HEK293 (cell line): ENCODE measurements around the gene ERMARD.

ENCODE experiments used
- CTCF ChIA-PET: fragments of 350-600 bp; formaldehyde crosslinking; extraction: SDS; loops from one replicate; lab custom pipeline; 2021; ENCODE audit warnings: antibody characterized with exemption; lab: Yijun Ruan, JAX
- POLR2A ChIA-PET: fragments of 300-600 bp; formaldehyde crosslinking; extraction: SDS; loops from one replicate; lab custom pipeline; 2020; ENCODE audit warnings: antibody characterized with exemption, inconsistent platforms; lab: Yijun Ruan, JAX
- H3K27ac ChIP-seq: fragments of 200-500 bp; sonication (Bioruptor generic); 2 replicates; pipeline ENCODE4 v1.5.1; 2014; ENCODE audit warnings: low read depth, low read length, control low read depth, inconsistent platforms; ENCODE audit errors: extremely low read depth
- H3K36me3 ChIP-seq, 2 experiments: fragments of 200-500 bp in 1 of 2; sonication (Bioruptor generic) in 1 of 2; 1 replicate in 1 of 2; 2 replicates in 1 of 2; pipeline ENCODE4 v1.5.1; 2014 to 2017; ENCODE audit warnings: inconsistent platforms in 2 of 2, low read length in 2 of 2; ENCODE audit not compliant: control insufficient read depth in 2 of 2, insufficient read depth in 1 of 2
- H3K4me1 ChIP-seq: fragments of 200-500 bp; sonication (Bioruptor generic); 2 replicates; pipeline ENCODE4 v1.5.1; 2014; ENCODE audit warnings: mild to moderate bottlenecking, low read length, inconsistent platforms; ENCODE audit not compliant: control insufficient read depth, insufficient read depth
- H3K4me3 ChIP-seq: 2 replicates; pipeline ENCODE4 v1.5.1; 2011; ENCODE audit warnings: low read depth, mild to moderate bottlenecking, control low read depth, low read length, moderate library complexity
- H3K9me3 ChIP-seq: fragments of 200-500 bp; sonication (Bioruptor generic); 2 replicates; pipeline ENCODE4 v1.5.1; 2014; ENCODE audit warnings: low read depth, low read length, inconsistent platforms; ENCODE audit not compliant: control insufficient read depth, insufficient read depth
- KLF1 ChIP-seq: fragments of 450-650 bp; formaldehyde crosslinking; IDR thresholded peaks from 2 replicates; pipeline ENCODE4 v1.5.1; 2016; ENCODE audit warnings: missing biosample characterization, missing genetic modification characterization
- SCRT1 ChIP-seq: fragments of 450-650 bp; formaldehyde crosslinking; IDR thresholded peaks from 2 replicates; pipeline ENCODE4 v1.5.1; 2016; ENCODE audit warnings: missing biosample characterization, missing genetic modification characterization, borderline replicate concordance
- TRIM28 ChIP-seq: IDR thresholded peaks from 2 replicates; pipeline ENCODE4 v1.6.1; 2011; ENCODE audit warnings: low read length, control low read depth, borderline replicate concordance
- ZBTB10 ChIP-seq: fragments of 450-650 bp; formaldehyde crosslinking; IDR thresholded peaks from 2 replicates; pipeline ENCODE4 v1.5.1; 2016; ENCODE audit warnings: missing biosample characterization, missing genetic modification characterization
- ZFP3 ChIP-seq: fragments of 450-650 bp; formaldehyde crosslinking; IDR thresholded peaks from 2 replicates; pipeline ENCODE4 v1.5.1; 2016; ENCODE audit warnings: low read depth, missing biosample characterization, missing genetic modification characterization
- ZNF175 ChIP-seq: fragments of 450-650 bp; formaldehyde crosslinking; IDR thresholded peaks from 2 replicates; pipeline ENCODE4 v1.5.1; 2016; ENCODE audit warnings: missing biosample characterization, missing genetic modification characterization
- ZNF184 ChIP-seq: fragments of 450-650 bp; IDR thresholded peaks from 2 replicates; pipeline ENCODE4 v1.5.1; 2018; ENCODE audit warnings: missing biosample characterization, mild to moderate bottlenecking, missing genetic modification characterization
- ZNF24 ChIP-seq: fragments of 450-650 bp; formaldehyde crosslinking; IDR thresholded peaks from 2 replicates; pipeline ENCODE4 v1.5.1; 2016; ENCODE audit warnings: missing biosample characterization, missing genetic modification characterization
- ZNF292 ChIP-seq: fragments of 450-650 bp; formaldehyde crosslinking; IDR thresholded peaks from 2 replicates; pipeline ENCODE4 v1.5.1; 2016; ENCODE audit warnings: low read depth, missing biosample characterization, missing genetic modification characterization, borderline replicate concordance
- ZNF354C ChIP-seq: fragments of 450-650 bp; formaldehyde crosslinking; IDR thresholded peaks from 2 replicates; pipeline ENCODE4 v1.5.1; 2016; ENCODE audit warnings: missing biosample characterization, missing genetic modification characterization, low read depth, borderline replicate concordance
- ZNF366 ChIP-seq: fragments of 450-650 bp; formaldehyde crosslinking; conservative IDR thresholded peaks from 2 replicates; pipeline ENCODE4 v1.5.1; 2016; ENCODE audit warnings: missing biosample characterization, missing genetic modification characterization
- ZNF433 ChIP-seq: fragments of 450-650 bp; formaldehyde crosslinking; IDR thresholded peaks from 2 replicates; pipeline ENCODE4 v1.5.1; 2016; ENCODE audit warnings: missing biosample characterization, missing genetic modification characterization, low read depth
- ZNF529 ChIP-seq: fragments of 450-650 bp; formaldehyde crosslinking; IDR thresholded peaks from 2 replicates; pipeline ENCODE4 v1.5.1; 2017; ENCODE audit warnings: missing genetic modification characterization, missing biosample characterization; ENCODE audit not compliant: insufficient replicate concordance
- ZNF596 ChIP-seq: fragments of 450-650 bp; IDR thresholded peaks from 2 replicates; pipeline ENCODE4 v1.5.0; 2018; ENCODE audit warnings: missing biosample characterization, mild to moderate bottlenecking, missing genetic modification characterization, moderate library complexity
- ZNF610 ChIP-seq: fragments of 450-650 bp; formaldehyde crosslinking; IDR thresholded peaks from 2 replicates; pipeline ENCODE4 v1.5.1; 2016; ENCODE audit warnings: missing biosample characterization, missing genetic modification characterization, borderline replicate concordance

Gene ERMARD

GRCh38 chr6:169805242-169805838, 53.9 kb downstream of the ERMARD start:
- Histone ChIP-seq H3K9me3 (no peaks in the 10 kb centered on the region), H3K27ac (no peak overlapping the region), H3K36me3 (no peaks in the 10 kb centered on the region), H3K4me3 (no peak overlapping the region), H3K4me1 (peaks cover 13% of the 10 kb centered on the region)
- TF ChIP-seq ZNF366 (no peak), ZNF184 (tag by site-specific recombination) (no peak)
- POLR2A ChIA-PET: interaction anchor here (1.4 kb wide), 1 partner anchor 54 kb away, joined by 4 read pairs; the partner anchor contains the start of genes DYNLT2 and ERMARD
- CTCF ChIA-PET: interaction anchor here (0.5 to 3.3 kb wide), 5 partner anchors 15 to 724 kb away, joined by 3 to 34 read pairs (median 10); no protein-coding TSS in a partner anchor

- no peaks in the 10 kb centered on the region for H3K36me3 ChIP-seq
- H3K27ac ChIP-seq: no peak overlapping the region
- no peaks in the 10 kb centered on the region for H3K9me3 ChIP-seq
- no peaks in the 10 kb centered on the region for H3K4me1 ChIP-seq
- H3K4me3 ChIP-seq: no peak overlapping the region
- ChIA-PET CTCF (interaction anchor here (2.1 kb wide), 1 partner anchor 25 kb away, joined by 14 read pairs; no protein-coding TSS in a partner anchor), POLR2A (interaction anchor here (1.4 to 2.1 kb wide), 2 partner anchors 16 to 55 kb away, joined by 4 to 6 read pairs; partner anchors contain the start of genes DYNLT2 and ERMARD)
- TF ChIP-seq ZNF596 (tag by site-specific recombination) (no peak), ZNF610 (tag by site-specific recombination) (no peak), SCRT1 (no peak), ZNF292 (no peak), ZFP3 (tag by site-specific recombination) (no peak), TRIM28 (no peak), ZNF24 (no peak)
Measured at GRCh38 chr6:169806701-169807100, 55.3 kb downstream of the ERMARD start.

- H3K9me3 ChIP-seq: no peaks in the 10 kb centered on the region
- ChIA-PET POLR2A (interaction anchor here (2.1 kb wide), 1 partner anchor 17 kb away, joined by 6 read pairs; no protein-coding TSS in a partner anchor), CTCF (interaction anchor here (2.1 kb wide), 1 partner anchor 24 kb away, joined by 14 read pairs; no protein-coding TSS in a partner anchor)
- H3K27ac ChIP-seq: no peak overlapping the region
- H3K4me1 ChIP-seq: no peaks in the 10 kb centered on the region
- no peaks in the 10 kb centered on the region for H3K36me3 ChIP-seq
- TF ChIP-seq ZNF529 (no peak), ZNF366 (no peak), ZNF354C (tag by site-specific recombination) (no peak), ZNF596 (tag by site-specific recombination) (no peak), KLF1 (no peak), ZNF175 (tag by site-specific recombination) (no peak), ZNF433 (tag by site-specific recombination) (no peak), ZBTB10 (tag by site-specific recombination) (no peak)
- no peak overlapping the region for H3K4me3 ChIP-seq
Measured at GRCh38 chr6:169807229-169807628, 55.8 kb downstream of the ERMARD start.
